Prostate gland (tissue), 2 donors: ENCODE measurements around the gene SPNS3. TPM values are rescaled to one million over a fixed set of nuclear protein-coding genes. Genes with fewer than 3 reads are reported as not detected.

Experiments
- DNase-seq: peaks from one replicate; pipeline ENCODE4 v3.0.0-alpha.2; 2019; ENCODE audit warnings: low spot score
- H3K27ac ChIP-seq, 2 donors: fragments of 200-600 bp; sonication (generic); 2 replicates each; pipeline ENCODE4 v1.5.1; 2017 to 2019
- H3K27me3 ChIP-seq: fragments of 200-600 bp; sonication (generic); replicated peaks from 2 replicates; pipeline ENCODE4 v1.5.1; 2019; ENCODE audit not compliant: insufficient read depth
- H3K36me3 ChIP-seq, 2 donors: fragments of 200-600 bp; sonication (generic); 1 replicate in 1 of 2; 2 replicates in 1 of 2; pipeline versions ENCODE4 v1.5.1 to v1.8.1; 2017 to 2019
- H3K4me1 ChIP-seq: fragments of 200-600 bp; sonication (generic); replicated peaks from 2 replicates; pipeline ENCODE4 v1.5.1; 2019
- H3K4me3 ChIP-seq, 2 donors: fragments of 200-600 bp; sonication (generic); 2 replicates each; pipeline ENCODE4 v1.5.1; 2017 to 2019
- H3K9me3 ChIP-seq: fragments of 200-600 bp; sonication (generic); 2 replicates; pipeline ENCODE4 v1.5.1; 2017
- POLR2A ChIP-seq: fragments of 450-650 bp; IDR thresholded peaks from one replicate; pipeline ENCODE4 v1.6.1; 2016; ENCODE audit warnings: antibody characterized with exemption, mild to moderate bottlenecking
- POLR2AphosphoS5 ChIP-seq: sonication (generic); formaldehyde crosslinking; IDR thresholded peaks from one replicate; pipeline ENCODE4 v1.6.1; 2017; ENCODE audit warnings: antibody characterized with exemption
- WGBS: methylation state at CpG from one replicate; pipeline ENCODE4 v1.1.5; 2018; 5-methylcytosine and 5-hydroxymethylcytosine counted together
- intact Hi-C: fragments of 100-400 bp; cut with DNase I; formaldehyde crosslinking; loops from one replicate; pipeline ENCODE4 v1.14.2; 2022
- total RNA-seq, 2 donors: library from RNA; depleted of rRNA; stranded (reverse); fragments of >200 nt; gene quantifications; one replicate each; pipeline ENCODE4 v1.1.0, GENCODE V29; 2016
- TF ChIP-seq, protein P1 (sequence below), 4 experiments: fragments of 200-600 bp in 2 of 4; fragments of 450-650 bp in 2 of 4; sonication (generic) in 2 of 4; IDR thresholded peaks; 1 replicate in 3 of 4; 2 replicates in 1 of 4; pipeline ENCODE4 v1.5.1; 2016 to 2019; ENCODE audit warnings: antibody characterized with exemption in 4 of 4, mild to moderate bottlenecking in 2 of 4, moderate library complexity in 2 of 4

Gene SPNS3
- total RNA-seq, 2 donors from 2014 or later, result 0.50 TPM; not detected in 1

DNA sequence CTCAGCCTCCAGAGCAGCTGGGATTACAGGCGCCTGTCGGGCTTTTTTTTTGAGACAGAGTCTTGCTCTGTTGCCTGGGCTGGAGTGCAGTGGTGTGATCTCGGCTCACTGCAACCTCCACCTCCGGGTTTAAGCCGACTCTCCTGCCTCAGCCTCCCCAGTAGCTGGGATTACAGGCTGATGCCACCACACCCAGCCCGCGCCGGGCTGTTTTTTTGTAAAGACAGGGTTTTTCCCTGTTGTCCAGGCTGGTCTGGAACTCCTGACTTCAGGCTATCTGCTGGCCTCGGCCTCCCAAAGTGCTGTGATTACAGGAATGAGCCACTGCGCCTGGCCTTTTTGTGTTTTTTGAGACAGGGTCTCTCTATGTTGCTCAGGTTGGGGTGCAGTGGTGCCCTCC is 27.4 kb upstream of the SPNS3 start:
- Histone ChIP-seq H3K36me3 (no peaks in the 10 kb centered on the region), H3K9me3 (no peaks in the 10 kb centered on the region), H3K27me3 (no peaks in the 10 kb centered on the region), H3K27ac (no peak overlapping the region), H3K4me1 (no peaks in the 10 kb centered on the region), H3K4me3 (no peak overlapping the region)
- intact Hi-C loops, result no loop called here
- 94% methylated on average over 10 of the region's 10 CpGs for WGBS
- TF ChIP-seq POLR2A (no peak), POLR2AphosphoS5 (no peak)
- TF ChIP-seq, protein P1, sequence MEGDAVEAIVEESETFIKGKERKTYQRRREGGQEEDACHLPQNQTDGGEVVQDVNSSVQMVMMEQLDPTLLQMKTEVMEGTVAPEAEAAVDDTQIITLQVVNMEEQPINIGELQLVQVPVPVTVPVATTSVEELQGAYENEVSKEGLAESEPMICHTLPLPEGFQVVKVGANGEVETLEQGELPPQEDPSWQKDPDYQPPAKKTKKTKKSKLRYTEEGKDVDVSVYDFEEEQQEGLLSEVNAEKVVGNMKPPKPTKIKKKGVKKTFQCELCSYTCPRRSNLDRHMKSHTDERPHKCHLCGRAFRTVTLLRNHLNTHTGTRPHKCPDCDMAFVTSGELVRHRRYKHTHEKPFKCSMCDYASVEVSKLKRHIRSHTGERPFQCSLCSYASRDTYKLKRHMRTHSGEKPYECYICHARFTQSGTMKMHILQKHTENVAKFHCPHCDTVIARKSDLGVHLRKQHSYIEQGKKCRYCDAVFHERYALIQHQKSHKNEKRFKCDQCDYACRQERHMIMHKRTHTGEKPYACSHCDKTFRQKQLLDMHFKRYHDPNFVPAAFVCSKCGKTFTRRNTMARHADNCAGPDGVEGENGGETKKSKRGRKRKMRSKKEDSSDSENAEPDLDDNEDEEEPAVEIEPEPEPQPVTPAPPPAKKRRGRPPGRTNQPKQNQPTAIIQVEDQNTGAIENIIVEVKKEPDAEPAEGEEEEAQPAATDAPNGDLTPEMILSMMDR (IDR thresholded peaks at IDR 0.05), result no peak
- no peak for DNase-seq

DNA sequence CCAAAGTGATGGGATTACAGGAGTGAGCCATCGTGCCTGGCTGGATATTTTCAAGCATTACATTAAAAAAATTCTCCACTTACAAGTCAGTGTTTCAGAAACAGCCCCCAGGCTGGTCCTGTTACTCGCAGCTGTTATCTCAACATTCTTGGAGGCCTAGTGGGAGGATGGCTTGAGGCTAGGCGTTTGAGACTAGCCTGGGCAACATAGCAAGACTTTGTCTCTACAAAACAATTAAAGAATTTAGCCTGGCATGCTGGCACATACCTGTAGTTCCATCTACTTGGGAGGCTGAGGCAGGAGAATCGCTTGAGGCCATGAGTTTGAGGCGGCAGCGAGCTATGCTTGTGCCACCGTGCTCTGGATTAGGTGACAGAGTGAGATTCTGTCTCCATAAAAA is 26.5 kb upstream of the SPNS3 start:
- Histone ChIP-seq H3K27me3 (no peaks in the 10 kb centered on the region), H3K36me3 (no peaks in the 10 kb centered on the region), H3K4me1 (no peaks in the 10 kb centered on the region), H3K27ac (no peak overlapping the region), H3K9me3 (no peaks in the 10 kb centered on the region), H3K4me3 (no peak overlapping the region)
- DNase-seq, result no peak
- no peak for TF ChIP-seq POLR2AphosphoS5
- TF ChIP-seq POLR2A, result no peak
- TF ChIP-seq, protein P1 (IDR thresholded peaks at IDR 0.05), result no peak
- intact Hi-C loops, result no loop called here
- 81% methylated on average over 7 of the region's 7 CpGs for WGBS

DNA sequence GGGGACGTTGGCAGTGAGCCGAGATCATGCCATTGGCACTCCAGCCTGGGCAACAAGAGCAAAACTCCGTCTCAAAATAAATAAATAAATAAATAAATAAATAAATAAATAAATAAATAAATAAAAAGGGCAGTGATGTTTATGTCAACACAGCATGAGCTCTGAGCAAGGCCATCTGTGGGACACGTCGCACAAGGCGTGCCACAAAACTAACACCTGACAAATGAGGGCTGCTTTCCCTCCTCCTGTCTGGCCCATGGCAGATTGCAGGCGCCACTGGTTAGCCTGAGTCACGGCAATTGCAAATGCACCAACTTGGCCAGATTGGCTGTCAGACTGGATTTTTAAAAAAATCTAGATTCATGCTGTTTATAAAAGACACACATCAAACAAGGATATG is 25.9 kb upstream of the SPNS3 start:
- no peaks in the 10 kb centered on the region for H3K9me3 ChIP-seq
- DNase-seq, result peak; percentile 32
- WGBS, result 45% methylated on average over 8 of the region's 8 CpGs
- H3K4me1 ChIP-seq, result no peaks in the 10 kb centered on the region
- peak overlapping the region in 1 of 2 donors; percentile 16 for H3K27ac ChIP-seq
- TF ChIP-seq, protein P1 (IDR thresholded peaks at IDR 0.05), result no peak
- peak; percentile 44 for TF ChIP-seq POLR2AphosphoS5
- no peaks in the 10 kb centered on the region for H3K36me3 ChIP-seq
- intact Hi-C loops, result no loop called here
- H3K27me3 ChIP-seq, result no peaks in the 10 kb centered on the region
- no peak overlapping the region for H3K4me3 ChIP-seq

DNA sequence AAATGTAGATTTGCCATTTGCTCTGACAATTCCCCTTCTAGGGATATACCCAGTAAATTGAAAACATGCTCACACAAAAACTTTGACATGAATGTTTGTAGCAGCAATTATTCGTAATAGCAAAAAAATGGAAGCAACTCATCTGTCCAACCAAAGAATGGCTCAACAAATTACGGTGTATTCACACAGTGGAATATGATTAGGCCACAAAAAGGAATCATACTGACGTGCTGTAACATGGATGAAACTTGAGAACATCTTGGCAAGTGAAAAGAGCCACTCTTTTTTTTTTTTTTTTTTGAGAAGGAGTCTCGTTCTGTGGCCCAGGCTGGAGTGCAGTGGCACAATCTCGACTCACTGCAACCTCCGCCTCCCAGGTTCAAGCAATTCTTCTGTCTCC is 24.1 kb upstream of the SPNS3 start:
- Histone ChIP-seq H3K4me3 (no peak overlapping the region), H3K4me1 (no peaks in the 10 kb centered on the region), H3K9me3 (no peaks in the 10 kb centered on the region), H3K27me3 (no peaks in the 10 kb centered on the region), H3K36me3 (no peaks in the 10 kb centered on the region), H3K27ac (no peak overlapping the region)
- DNase-seq, result no peak
- WGBS, result 59% methylated on average over 6 of the region's 6 CpGs
- intact Hi-C loops, result loop anchor here (5.0 to 10.0 kb wide), 3 partner anchors 45 to 207 kb away; partner anchors contain the start of gene UBE2G1
- TF ChIP-seq, protein P1 (IDR thresholded peaks at IDR 0.05), result no peak
- TF ChIP-seq POLR2AphosphoS5 (no peak), POLR2A (no peak)

DNA sequence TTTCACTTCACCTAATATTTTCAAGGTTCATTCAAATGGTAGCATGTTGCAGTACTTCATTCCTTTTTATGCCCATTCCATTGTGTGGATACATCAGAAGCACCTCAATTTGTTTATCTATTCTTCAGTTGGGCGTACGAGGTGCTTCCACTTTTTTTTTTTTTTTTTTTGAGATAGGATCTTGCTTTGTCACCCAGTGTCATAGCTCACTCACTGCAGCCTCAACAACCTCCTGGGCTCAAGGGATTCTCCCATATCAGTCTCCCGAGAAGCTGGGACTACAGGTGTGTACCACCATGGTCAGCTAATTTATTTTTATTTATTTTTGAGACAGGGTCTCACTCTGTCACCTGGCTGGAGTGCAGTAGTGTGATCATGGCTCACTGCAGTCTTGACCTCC is 22.5 kb upstream of the SPNS3 start:
- no peak for TF ChIP-seq POLR2A
- H3K27ac ChIP-seq, result no peak overlapping the region
- no peak for DNase-seq
- no peak overlapping the region for H3K4me3 ChIP-seq
- no peaks in the 10 kb centered on the region for H3K27me3 ChIP-seq
- H3K36me3 ChIP-seq, result no peaks in the 10 kb centered on the region
- intact Hi-C loops, result loop anchor here (5.0 to 10.0 kb wide), 3 partner anchors 46 to 209 kb away; partner anchors contain the start of gene UBE2G1
- H3K4me1 ChIP-seq, result no peaks in the 10 kb centered on the region
- no peaks in the 10 kb centered on the region for H3K9me3 ChIP-seq
- 67% methylated on average over 3 of the region's 3 CpGs for WGBS
